ENCODE data around the gene RHBDL1.

RHBDL1 gene

GRCh38 chr16:720447-720989, 45.0 kb downstream of the RHBDL1 start (continued):
- peak; percentile 22; the same call in 1 of the 2 replicates for TF ChIP-seq PRDM4 (tag by site-specific recombination; IDR thresholded peaks at IDR 0.05)
- TF ChIP-seq RBAK (tag by site-specific recombination; IDR thresholded peaks at IDR 0.05), result no peak
- TF ChIP-seq GLI4 (tag by site-specific recombination; IDR thresholded peaks at IDR 0.05), result no peak
- no peak for TF ChIP-seq ZNF221 (tag by site-specific recombination; IDR thresholded peaks at IDR 0.05; ENCODE audit: borderline replicate concordance)
- TF ChIP-seq ZNF600 (tag by site-specific recombination; IDR thresholded peaks at IDR 0.05), result peak; percentile 88
- TF ChIP-seq ZNF792 (tag by site-specific recombination; IDR thresholded peaks at IDR 0.05), result no peak
- TF ChIP-seq BCL11B (tag by site-specific recombination; IDR thresholded peaks at IDR 0.05; ENCODE audit: low read depth), result peak; percentile 16; the same call in 1 of the 2 replicates
- no peak for TF ChIP-seq ZNF521 (tag by site-specific recombination; IDR thresholded peaks at IDR 0.05)
- TF ChIP-seq, protein P1, sequence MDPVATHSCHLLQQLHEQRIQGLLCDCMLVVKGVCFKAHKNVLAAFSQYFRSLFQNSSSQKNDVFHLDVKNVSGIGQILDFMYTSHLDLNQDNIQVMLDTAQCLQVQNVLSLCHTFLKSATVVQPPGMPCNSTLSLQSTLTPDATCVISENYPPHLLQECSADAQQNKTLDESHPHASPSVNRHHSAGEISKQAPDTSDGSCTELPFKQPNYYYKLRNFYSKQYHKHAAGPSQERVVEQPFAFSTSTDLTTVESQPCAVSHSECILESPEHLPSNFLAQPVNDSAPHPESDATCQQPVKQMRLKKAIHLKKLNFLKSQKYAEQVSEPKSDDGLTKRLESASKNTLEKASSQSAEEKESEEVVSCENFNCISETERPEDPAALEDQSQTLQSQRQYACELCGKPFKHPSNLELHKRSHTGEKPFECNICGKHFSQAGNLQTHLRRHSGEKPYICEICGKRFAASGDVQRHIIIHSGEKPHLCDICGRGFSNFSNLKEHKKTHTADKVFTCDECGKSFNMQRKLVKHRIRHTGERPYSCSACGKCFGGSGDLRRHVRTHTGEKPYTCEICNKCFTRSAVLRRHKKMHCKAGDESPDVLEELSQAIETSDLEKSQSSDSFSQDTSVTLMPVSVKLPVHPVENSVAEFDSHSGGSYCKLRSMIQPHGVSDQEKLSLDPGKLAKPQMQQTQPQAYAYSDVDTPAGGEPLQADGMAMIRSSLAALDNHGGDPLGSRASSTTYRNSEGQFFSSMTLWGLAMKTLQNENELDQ (tag by site-specific recombination; IDR thresholded peaks at IDR 0.05; ENCODE audit: low read depth), result no peak
- TF ChIP-seq ZNF10 (tag by site-specific recombination; IDR thresholded peaks at IDR 0.05), result no peak
- no peak; the same call in 1 of the 2 replicates for TF ChIP-seq ZNF629 (tag by site-specific recombination; IDR thresholded peaks at IDR 0.05)
- TF ChIP-seq IKZF3 (tag by site-specific recombination; IDR thresholded peaks at IDR 0.05), result peak; percentile 9; the same call in 1 of the 2 replicates
- TF ChIP-seq ZNF121 (tag by site-specific recombination; IDR thresholded peaks at IDR 0.05), result peak; percentile 59; the same call in 1 of the 2 replicates
- TF ChIP-seq ZNF26 (tag by site-specific recombination; IDR thresholded peaks at IDR 0.05), result no peak
- TF ChIP-seq ZNF610 (tag by site-specific recombination; IDR thresholded peaks at IDR 0.05; ENCODE audit: borderline replicate concordance), result no peak
- TF ChIP-seq ZNF580 (tag by site-specific recombination; IDR thresholded peaks at IDR 0.05), result no peak
- TF ChIP-seq ZNF76 (tag by site-specific recombination; IDR thresholded peaks at IDR 0.05; ENCODE audit: borderline replicate concordance, low read depth), result peak; percentile 89
- no peak for TF ChIP-seq PRDM1 (tag by site-specific recombination; IDR thresholded peaks at IDR 0.05)
- TF ChIP-seq ZBTB17 (tag by site-specific recombination; IDR thresholded peaks at IDR 0.05), result peak; percentile 84
- 0 out of 2 replicates have a peak, but pooled peaks have one; percentile 16 for TF ChIP-seq ZNF394 (tag by site-specific recombination; IDR thresholded peaks at IDR 0.05; ENCODE audit: borderline replicate concordance)
- no peak for TF ChIP-seq ZNF677 (tag by site-specific recombination; IDR thresholded peaks at IDR 0.05)
- peak; percentile 69 for TF ChIP-seq ZBTB8A (tag by site-specific recombination; IDR thresholded peaks at IDR 0.05)
- TF ChIP-seq, protein P2, sequence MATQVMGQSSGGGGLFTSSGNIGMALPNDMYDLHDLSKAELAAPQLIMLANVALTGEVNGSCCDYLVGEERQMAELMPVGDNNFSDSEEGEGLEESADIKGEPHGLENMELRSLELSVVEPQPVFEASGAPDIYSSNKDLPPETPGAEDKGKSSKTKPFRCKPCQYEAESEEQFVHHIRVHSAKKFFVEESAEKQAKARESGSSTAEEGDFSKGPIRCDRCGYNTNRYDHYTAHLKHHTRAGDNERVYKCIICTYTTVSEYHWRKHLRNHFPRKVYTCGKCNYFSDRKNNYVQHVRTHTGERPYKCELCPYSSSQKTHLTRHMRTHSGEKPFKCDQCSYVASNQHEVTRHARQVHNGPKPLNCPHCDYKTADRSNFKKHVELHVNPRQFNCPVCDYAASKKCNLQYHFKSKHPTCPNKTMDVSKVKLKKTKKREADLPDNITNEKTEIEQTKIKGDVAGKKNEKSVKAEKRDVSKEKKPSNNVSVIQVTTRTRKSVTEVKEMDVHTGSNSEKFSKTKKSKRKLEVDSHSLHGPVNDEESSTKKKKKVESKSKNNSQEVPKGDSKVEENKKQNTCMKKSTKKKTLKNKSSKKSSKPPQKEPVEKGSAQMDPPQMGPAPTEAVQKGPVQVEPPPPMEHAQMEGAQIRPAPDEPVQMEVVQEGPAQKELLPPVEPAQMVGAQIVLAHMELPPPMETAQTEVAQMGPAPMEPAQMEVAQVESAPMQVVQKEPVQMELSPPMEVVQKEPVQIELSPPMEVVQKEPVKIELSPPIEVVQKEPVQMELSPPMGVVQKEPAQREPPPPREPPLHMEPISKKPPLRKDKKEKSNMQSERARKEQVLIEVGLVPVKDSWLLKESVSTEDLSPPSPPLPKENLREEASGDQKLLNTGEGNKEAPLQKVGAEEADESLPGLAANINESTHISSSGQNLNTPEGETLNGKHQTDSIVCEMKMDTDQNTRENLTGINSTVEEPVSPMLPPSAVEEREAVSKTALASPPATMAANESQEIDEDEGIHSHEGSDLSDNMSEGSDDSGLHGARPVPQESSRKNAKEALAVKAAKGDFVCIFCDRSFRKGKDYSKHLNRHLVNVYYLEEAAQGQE (tag by site-specific recombination; IDR thresholded peaks at IDR 0.05), result peak; percentile 44; the same call in 1 of the 2 replicates
- TF ChIP-seq, protein P3, sequence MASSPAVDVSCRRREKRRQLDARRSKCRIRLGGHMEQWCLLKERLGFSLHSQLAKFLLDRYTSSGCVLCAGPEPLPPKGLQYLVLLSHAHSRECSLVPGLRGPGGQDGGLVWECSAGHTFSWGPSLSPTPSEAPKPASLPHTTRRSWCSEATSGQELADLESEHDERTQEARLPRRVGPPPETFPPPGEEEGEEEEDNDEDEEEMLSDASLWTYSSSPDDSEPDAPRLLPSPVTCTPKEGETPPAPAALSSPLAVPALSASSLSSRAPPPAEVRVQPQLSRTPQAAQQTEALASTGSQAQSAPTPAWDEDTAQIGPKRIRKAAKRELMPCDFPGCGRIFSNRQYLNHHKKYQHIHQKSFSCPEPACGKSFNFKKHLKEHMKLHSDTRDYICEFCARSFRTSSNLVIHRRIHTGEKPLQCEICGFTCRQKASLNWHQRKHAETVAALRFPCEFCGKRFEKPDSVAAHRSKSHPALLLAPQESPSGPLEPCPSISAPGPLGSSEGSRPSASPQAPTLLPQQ (tag by site-specific recombination; IDR thresholded peaks at IDR 0.05), result peak; percentile 50
- TF ChIP-seq ZNF280D (tag by site-specific recombination; IDR thresholded peaks at IDR 0.05), result no peak
